K562 (cell line): Measurements from ENCODE around the gene NUP153. TPM values are rescaled to one million over a fixed set of nuclear protein-coding genes. Genes with fewer than 3 reads are reported as not detected.

Source experiments
- AFF1 ChIP-seq, 2 experiments: fragments of 450-650 bp; IDR thresholded peaks; 2 replicates each; pipeline ENCODE4 v1.6.1; 2018; ENCODE audit warnings: mild to moderate bottlenecking in 2 of 2, low read depth in 1 of 2; ENCODE audit not compliant: partially characterized antibody in 2 of 2
- BRF2 ChIP-seq: IDR thresholded peaks from 3 replicates; pipeline ENCODE4 v1.6.1; 2011; ENCODE audit warnings: borderline replicate concordance, mild to moderate bottlenecking; ENCODE audit not compliant: insufficient read length, insufficient read depth
- CEBPB ChIP-seq: fragments of 450-650 bp; IDR thresholded peaks from 2 replicates; pipeline ENCODE4 v1.6.1; 2016; ENCODE audit warnings: missing genetic modification characterization, missing compliant biosample characterization
- CREB5 ChIP-seq: fragments of 250-450 bp; sonication (Bioruptor Pico); IDR thresholded peaks from 2 replicates; pipeline ENCODE4 v1.5.0; 2020; ENCODE audit warnings: mild to moderate bottlenecking
- DPF2 ChIP-seq: fragments of 450-650 bp; IDR thresholded peaks from 2 replicates; pipeline ENCODE4 v1.6.1; 2016
- EHMT2 ChIP-seq: fragments of 450-650 bp; IDR thresholded peaks from 2 replicates; pipeline ENCODE4 v1.6.1; 2018; ENCODE audit warnings: antibody characterized with exemption
- HBP1 ChIP-seq: fragments of 450-650 bp; formaldehyde crosslinking; IDR thresholded peaks from 2 replicates; pipeline ENCODE4 v1.4.0; 2022; ENCODE audit warnings: missing genetic modification characterization
- KLF1 ChIP-seq: fragments of 450-650 bp; IDR thresholded peaks from 2 replicates; pipeline ENCODE4 v1.6.1; 2016; ENCODE audit warnings: missing genetic modification characterization, missing compliant biosample characterization
- NFIC ChIP-seq: fragments of 450-650 bp; IDR thresholded peaks from 2 replicates; pipeline ENCODE4 v1.6.1; 2017; ENCODE audit warnings: mild to moderate bottlenecking, inconsistent platforms
- SMARCB1 ChIP-seq: IDR thresholded peaks from 2 replicates; pipeline ENCODE4 v1.6.1; 2011; ENCODE audit warnings: improper control_type of control experiment, low read depth; ENCODE audit not compliant: insufficient read length
- TAL1 ChIP-seq: fragments of 450-650 bp; IDR thresholded peaks from 2 replicates; pipeline ENCODE4 v1.6.1; 2016; ENCODE audit warnings: mild to moderate bottlenecking
- TRIM28 ChIP-seq: fragments of 450-650 bp; IDR thresholded peaks from 2 replicates; pipeline ENCODE4 v1.6.1; 2017
- ZBTB11 ChIP-seq, 3 experiments: fragments of 200-800 bp in 1 of 3; fragments of 250-450 bp in 1 of 3; fragments of 450-650 bp in 1 of 3; sonication (Bioruptor Pico) in 1 of 3; sonication (Bioruptor generic) in 1 of 3; formaldehyde crosslinking in 1 of 3; IDR thresholded peaks; 2 replicates each; pipeline versions ENCODE4 v1.6.1 to v1.8.0; 2016 to 2022; ENCODE audit warnings: mild to moderate bottlenecking in 2 of 3, missing genetic modification characterization in 2 of 3, missing compliant biosample characterization in 1 of 3, moderate library complexity in 1 of 3
- ZNF124 ChIP-seq: sonication (generic); formaldehyde crosslinking; IDR thresholded peaks from 2 replicates; pipeline ENCODE4 v1.8.1; 2022; ENCODE audit warnings: missing genetic modification reagents
- ZNF561 ChIP-seq: fragments of 450-650 bp; formaldehyde crosslinking; conservative IDR thresholded peaks from 2 replicates; pipeline ENCODE4 v1.4.0; 2020; ENCODE audit warnings: mild to moderate bottlenecking, moderate library complexity
- ZSCAN29 ChIP-seq: fragments of 450-650 bp; IDR thresholded peaks from 2 replicates; pipeline ENCODE4 v1.6.1; 2017
- polyA plus RNA-seq, 8 experiments: library from polyadenylated mRNA; depleted of rRNA in 4 of 8; stranded (reverse) in 5 of 8; unstranded in 3 of 8; fragments of >200 nt; fragmentation: Nextera tagmentation in 2 of 8; fragmentation: Illumina TruSeq in 1 of 8; extraction: Ambion mirVana in 2 of 8; extraction: Trizol in 1 of 8; gene quantifications; 2 replicates each; pipeline versions ENCODE4 v1.2.1 to v1.2.3, GENCODE V29; 2011 to 2014; ENCODE audit warnings: inconsistent platforms in 1 of 8, missing spikeins in 1 of 8
- total RNA-seq, 7 experiments: library from RNA; depleted of rRNA in 6 of 7; stranded (reverse); fragments of >200 nt in 6 of 7; fragmentation: Illumina TruSeq in 2 of 7; extraction: Trizol in 2 of 7; gene quantifications; 2 replicates each; pipeline versions ENCODE4 v1.2.1 to v1.2.3, GENCODE V29; 2011 to 2021; ENCODE audit warnings: low replicate concordance in 1 of 7

NUP153 gene
- total and polyA plus RNA-seq, 9 of the 15 experiments (the other 6 are each of a cell fraction or from before 2014, with no cell fraction given) = 21.9 to 110 (median 84.8) TPM

- TF ChIP-seq AFF1 (IDR thresholded peaks at IDR 0.05; ENCODE audit: low read depth in 1 of 2, partially characterized antibody in 2 of 2) (peak in 1 of 2 experiments; percentile 31), ZNF561 (CRISPR knock-in tag) (no peak), CEBPB (no peak), NFIC (no peak), EHMT2 (peak; percentile 79), DPF2 (peak; percentile 98), ZSCAN29 (no peak), KLF1 (tag) (no peak), TAL1 (no peak), SMARCB1 (no peak), TRIM28 (no peak), HBP1 (no peak), ZNF124 (CRISPR knock-in tag) (no peak), CREB5 (CRISPR knock-in tag) (no peak), ZBTB11 (CRISPR knock-in tag; IDR thresholded peaks at IDR 0.05) (no peak), BRF2 (no peak)
These were observed 8.4 kb upstream of the NUP153 start (continued) for GRCh38 chr6:17714879-17715851.
